COLO668 (cell line): ENCODE measurements around the gene DPF1.
"Not testable (repeated sequence)": the region's sequence is repeated elsewhere in the genome, so short reads cannot be mapped to it uniquely, and the experiment has no call there.

ENCODE experiments used
- DNase-seq: peaks from one replicate; lab custom pipeline; 2025; ENCODE audit not compliant: unreplicated experiment; lab: John Stamatoyannopoulos, UW

Gene DPF1

GRCh38 chr19:38224014-38224862, at the start of gene DPF1:
Gene DPF1 (minus strand): TSS chr19:38224222. CDS start chr19:38224142, 80 bp downstream.
- DNase-seq = peak; percentile 86

GRCh38 chr19:38273499-38273898, 49.5 kb upstream of the DPF1 start:
- DNase-seq = peak; percentile 11

- DNase-seq = no peak
Observed at GRCh38 chr19:38270587-38271167, 46.7 kb upstream of the DPF1 start.

- peak; percentile 22 for DNase-seq
Observed at GRCh38 chr19:38268539-38268938, 44.5 kb upstream of the DPF1 start.

GRCh38 chr19:38267761-38268483, 43.9 kb upstream of the DPF1 start:
- DNase-seq = peak; percentile 34

- DNase-seq = peak; percentile 24
Observed at GRCh38 chr19:38266981-38267597, 43.1 kb upstream of the DPF1 start.

GRCh38 chr19:38265921-38266429, 42.0 kb upstream of the DPF1 start:
- peak; percentile 30 for DNase-seq

GRCh38 chr19:38265213-38265861, 41.3 kb upstream of the DPF1 start:
- peak; percentile 30 for DNase-seq

- DNase-seq = peak; percentile 96
Observed at GRCh38 chr19:38264486-38265212, 40.6 kb upstream of the DPF1 start, which contains the start of gene SPINT2. Gene SPINT2 (plus strand): TSS chr19:38264573. CDS start chr19:38264893, 320 bp downstream.

GRCh38 chr19:38263689-38264485, 39.9 kb upstream of the DPF1 start:
- peak; percentile 97 for DNase-seq

- no peak for DNase-seq
Observed at GRCh38 chr19:38262585-38263268, 38.7 kb upstream of the DPF1 start.

GRCh38 chr19:38261942-38262341, 37.9 kb upstream of the DPF1 start:
- not testable (repeated sequence) for DNase-seq

- DNase-seq = no peak
Observed at GRCh38 chr19:38255383-38256014, 31.5 kb upstream of the DPF1 start.

- DNase-seq = no peak
Observed at GRCh38 chr19:38253788-38254187, 29.8 kb upstream of the DPF1 start.

- no peak for DNase-seq
Observed at GRCh38 chr19:38252941-38253691, 29.1 kb upstream of the DPF1 start.

GRCh38 chr19:38252385-38252784, 28.4 kb upstream of the DPF1 start:
- DNase-seq = no peak

- DNase-seq = no peak
Observed at GRCh38 chr19:38251564-38252051, 27.6 kb upstream of the DPF1 start.
